ENCODE results near the gene DPP10. TPM values are rescaled to one million over a fixed set of nuclear protein-coding genes. Genes with fewer than 3 reads are reported as not detected.

DPP10 gene
- total RNA-seq, 2 donors from 2014 or later, result not detected

GRCh38 chr2:115483666-115484065 lies 1041.2 kb downstream of the DPP10 start:
- Mint-ChIP-seq H3K27me3 (ENCODE audit: low read depth) (no peaks in the 10 kb centered on the region), H3K4me1 (ENCODE audit: low read depth) (no peaks in the 10 kb centered on the region), H3K9me3 (peaks cover 7 to 9% of the 10 kb centered on the region in 2 donors), H3K27ac (no peak overlapping the region), H3K4me3 (no peak overlapping the region), H3K36me3 (ENCODE audit: insufficient read depth in 2 of 2) (no peaks in the 10 kb centered on the region)
- no peak for DNase-seq
- no peak for ATAC-seq (replicated peaks in 1 of 2)

- Mint-ChIP-seq H3K36me3 (ENCODE audit: insufficient read depth in 2 of 2) (no peaks in the 10 kb centered on the region), H3K9me3 (peaks cover 7 to 9% of the 10 kb centered on the region in 2 donors), H3K4me3 (no peak overlapping the region), H3K27me3 (ENCODE audit: low read depth) (no peaks in the 10 kb centered on the region), H3K27ac (no peak overlapping the region), H3K4me1 (ENCODE audit: low read depth) (no peaks in the 10 kb centered on the region)
- DNase-seq (no peak), ATAC-seq (replicated peaks in 1 of 2) (no peak)
Measured at GRCh38 chr2:115484486-115484885, 1042.0 kb downstream of the DPP10 start.

GRCh38 chr2:115484983-115485382 lies 1042.5 kb downstream of the DPP10 start:
- H3K4me1 Mint-ChIP-seq (ENCODE audit: low read depth), result no peaks in the 10 kb centered on the region
- no peak overlapping the region for H3K4me3 Mint-ChIP-seq
- peaks cover 7 to 8% of the 10 kb centered on the region in 2 donors for H3K9me3 Mint-ChIP-seq
- no peaks in the 10 kb centered on the region for H3K27me3 Mint-ChIP-seq (ENCODE audit: low read depth)
- no peak for DNase-seq
- no peaks in the 10 kb centered on the region for H3K36me3 Mint-ChIP-seq (ENCODE audit: insufficient read depth in 2 of 2)
- H3K27ac Mint-ChIP-seq, result no peak overlapping the region
- no peak for ATAC-seq (replicated peaks in 1 of 2)

GRCh38 chr2:115491186-115491793 lies 1048.8 kb downstream of the DPP10 start:
- DNase-seq, result no peak
- H3K4me3 Mint-ChIP-seq, result no peak overlapping the region
- peaks cover 3 to 4% of the 10 kb centered on the region in 2 donors for H3K9me3 Mint-ChIP-seq
- no peaks in the 10 kb centered on the region for H3K4me1 Mint-ChIP-seq (ENCODE audit: low read depth)
- no peak for ATAC-seq (replicated peaks in 1 of 2)
- no peaks in the 10 kb centered on the region for H3K36me3 Mint-ChIP-seq (ENCODE audit: insufficient read depth in 2 of 2)
- H3K27me3 Mint-ChIP-seq (ENCODE audit: low read depth), result no peaks in the 10 kb centered on the region
- H3K27ac Mint-ChIP-seq, result no peak overlapping the region

- no peak overlapping the region for H3K27ac Mint-ChIP-seq
- DNase-seq, result no peak
Measured at GRCh38 chr2:115505331-115505730, 1062.9 kb downstream of the DPP10 start.

GRCh38 chr2:115520727-115521126 lies 1078.3 kb downstream of the DPP10 start:
- Mint-ChIP-seq H3K9me3 (peaks cover 11 to 19% of the 10 kb centered on the region in 2 donors), H3K27ac (no peak overlapping the region), H3K27me3 (ENCODE audit: low read depth) (no peaks in the 10 kb centered on the region), H3K36me3 (ENCODE audit: insufficient read depth in 2 of 2) (no peaks in the 10 kb centered on the region), H3K4me1 (ENCODE audit: low read depth) (no peaks in the 10 kb centered on the region), H3K4me3 (no peak overlapping the region)
- ATAC-seq (replicated peaks in 1 of 2), result no peak
- DNase-seq, result no peak

More at GRCh38 chr2:115505331-115505730, 1062.9 kb downstream of the DPP10 start:
- Mint-ChIP-seq H3K27me3 (ENCODE audit: low read depth) (no peaks in the 10 kb centered on the region), H3K36me3 (ENCODE audit: insufficient read depth in 2 of 2) (no peaks in the 10 kb centered on the region), H3K9me3 (peaks cover 15 to 16% of the 10 kb centered on the region in 2 donors), H3K4me1 (ENCODE audit: low read depth) (no peaks in the 10 kb centered on the region), H3K4me3 (no peak overlapping the region)
- no peak for ATAC-seq (replicated peaks in 1 of 2)

- Mint-ChIP-seq H3K9me3 (peaks cover 11 to 19% of the 10 kb centered on the region in 2 donors), H3K4me1 (ENCODE audit: low read depth) (no peaks in the 10 kb centered on the region), H3K27ac (no peak overlapping the region), H3K36me3 (ENCODE audit: insufficient read depth in 2 of 2) (no peaks in the 10 kb centered on the region), H3K27me3 (ENCODE audit: low read depth) (no peaks in the 10 kb centered on the region), H3K4me3 (no peak overlapping the region)
- DNase-seq, result no peak
- ATAC-seq (replicated peaks in 1 of 2), result no peak
Measured at GRCh38 chr2:115524452-115524851, 1082.0 kb downstream of the DPP10 start.

GRCh38 chr2:115529627-115530026 lies 1087.2 kb downstream of the DPP10 start:
- Mint-ChIP-seq H3K27me3 (ENCODE audit: low read depth) (no peaks in the 10 kb centered on the region), H3K4me1 (ENCODE audit: low read depth) (no peaks in the 10 kb centered on the region), H3K4me3 (no peak overlapping the region), H3K9me3 (peaks cover 3 to 5% of the 10 kb centered on the region in 2 donors), H3K27ac (no peak overlapping the region), H3K36me3 (ENCODE audit: insufficient read depth in 2 of 2) (no peaks in the 10 kb centered on the region)
- ATAC-seq (replicated peaks in 1 of 2), result no peak
- no peak for DNase-seq

GRCh38 chr2:115533081-115533480 lies 1090.6 kb downstream of the DPP10 start:
- H3K27me3 Mint-ChIP-seq (ENCODE audit: low read depth), result no peaks in the 10 kb centered on the region
- H3K27ac Mint-ChIP-seq, result no peak overlapping the region
- DNase-seq (no peak), ATAC-seq (replicated peaks in 1 of 2) (no peak)
- H3K36me3 Mint-ChIP-seq (ENCODE audit: insufficient read depth in 2 of 2), result no peaks in the 10 kb centered on the region
- H3K4me1 Mint-ChIP-seq (ENCODE audit: low read depth), result no peaks in the 10 kb centered on the region
- no peak overlapping the region for H3K4me3 Mint-ChIP-seq
- peaks cover 0 to 3% of the 10 kb centered on the region in 2 donors for H3K9me3 Mint-ChIP-seq

GRCh38 chr2:115541814-115542213 lies 1099.4 kb downstream of the DPP10 start:
- DNase-seq (no peak), ATAC-seq (replicated peaks in 1 of 2) (no peak)
- no peak overlapping the region for H3K27ac Mint-ChIP-seq
- H3K4me1 Mint-ChIP-seq (ENCODE audit: low read depth), result no peaks in the 10 kb centered on the region
- H3K36me3 Mint-ChIP-seq (ENCODE audit: insufficient read depth in 2 of 2), result no peaks in the 10 kb centered on the region
- no peaks in the 10 kb centered on the region for H3K27me3 Mint-ChIP-seq (ENCODE audit: low read depth)
- H3K4me3 Mint-ChIP-seq, result no peak overlapping the region
- peaks cover 8 to 10% of the 10 kb centered on the region in 2 donors for H3K9me3 Mint-ChIP-seq

GRCh38 chr2:115542331-115542730 lies 1099.9 kb downstream of the DPP10 start:
- no peaks in the 10 kb centered on the region for H3K36me3 Mint-ChIP-seq (ENCODE audit: insufficient read depth in 2 of 2)
- no peak overlapping the region for H3K27ac Mint-ChIP-seq
- DNase-seq (no peak), ATAC-seq (replicated peaks in 1 of 2) (no peak)
- H3K4me1 Mint-ChIP-seq (ENCODE audit: low read depth), result no peaks in the 10 kb centered on the region
- peaks cover 8 to 10% of the 10 kb centered on the region in 2 donors for H3K9me3 Mint-ChIP-seq
- H3K4me3 Mint-ChIP-seq, result no peak overlapping the region
- no peaks in the 10 kb centered on the region for H3K27me3 Mint-ChIP-seq (ENCODE audit: low read depth)

- Mint-ChIP-seq H3K36me3 (ENCODE audit: insufficient read depth in 2 of 2) (no peaks in the 10 kb centered on the region), H3K27ac (no peak overlapping the region), H3K9me3 (peaks cover 8 to 10% of the 10 kb centered on the region in 2 donors), H3K4me1 (ENCODE audit: low read depth) (no peaks in the 10 kb centered on the region), H3K4me3 (no peak overlapping the region), H3K27me3 (ENCODE audit: low read depth) (no peaks in the 10 kb centered on the region)
- ATAC-seq (replicated peaks in 1 of 2) (no peak), DNase-seq (no peak)
Measured at GRCh38 chr2:115543024-115543423, 1100.6 kb downstream of the DPP10 start.

- H3K4me1 Mint-ChIP-seq (ENCODE audit: low read depth), result no peaks in the 10 kb centered on the region
- no peak for ATAC-seq (replicated peaks in 1 of 2)
Measured at GRCh38 chr2:115543461-115543860, 1101.0 kb downstream of the DPP10 start.

GRCh38 chr2:115549611-115550130 lies 1107.2 kb downstream of the DPP10 start:
- no peak for DNase-seq
- Mint-ChIP-seq H3K4me1 (ENCODE audit: low read depth) (no peaks in the 10 kb centered on the region), H3K4me3 (no peak overlapping the region), H3K9me3 (peaks cover 8 to 10% of the 10 kb centered on the region in 2 donors), H3K27me3 (ENCODE audit: low read depth) (no peaks in the 10 kb centered on the region), H3K36me3 (ENCODE audit: insufficient read depth in 2 of 2) (no peaks in the 10 kb centered on the region), H3K27ac (no peak overlapping the region)
- ATAC-seq (replicated peaks in 1 of 2), result no peak

More at GRCh38 chr2:115543461-115543860, 1101.0 kb downstream of the DPP10 start:
- Mint-ChIP-seq H3K36me3 (ENCODE audit: insufficient read depth in 2 of 2) (no peaks in the 10 kb centered on the region), H3K9me3 (peaks cover 8 to 10% of the 10 kb centered on the region in 2 donors), H3K27me3 (ENCODE audit: low read depth) (no peaks in the 10 kb centered on the region), H3K27ac (no peak overlapping the region), H3K4me3 (no peak overlapping the region)
- DNase-seq, result no peak

Data from activated T-cell treated with anti-CD3 and anti-CD28 coated beads, Interleukin-2, amount 50 U/mL, for 72 hours (primary cell).